Nephron (organoid): ENCODE data around the gene VWF.

Experiments
- H3K27ac Mint-ChIP-seq, 3 experiments: 2 replicates each; pipeline ENCODE4 v1.8.0; 2020; ENCODE audit warnings: mixed read lengths in 3 of 3, mild to moderate bottlenecking in 2 of 3, moderate library complexity in 1 of 3
- H3K27me3 Mint-ChIP-seq: 2 replicates; pipeline ENCODE4 v1.8.0; 2021; ENCODE audit warnings: low read depth, mild to moderate bottlenecking, moderate library complexity, mixed read lengths
- H3K36me3 Mint-ChIP-seq: 2 replicates; pipeline ENCODE4 v1.8.0; 2020; ENCODE audit warnings: low read depth, mixed read lengths
- H3K4me1 Mint-ChIP-seq: 2 replicates; pipeline ENCODE4 v1.8.0; 2020; ENCODE audit warnings: mixed read lengths
- H3K4me3 Mint-ChIP-seq, 3 experiments: 2 replicates each; pipeline ENCODE4 v1.8.0; 2020; ENCODE audit warnings: mild to moderate bottlenecking in 3 of 3, mixed read lengths in 3 of 3, moderate library complexity in 2 of 3
- H3K9me3 Mint-ChIP-seq: 2 replicates; pipeline ENCODE4 v1.8.0; 2020; ENCODE audit warnings: mixed read lengths
- CTCF ChIP-seq, 3 experiments: fragments of 200-600 bp; sonication (generic); IDR thresholded peaks; one replicate each; pipeline ENCODE4 v1.5.0; 2021; ENCODE audit warnings: antibody characterized with exemption in 3 of 3; ENCODE audit not compliant: unreplicated experiment in 3 of 3

VWF gene

GRCh38 chr12:6070472-6071257, 53.8 kb downstream of the VWF start:
- no peak for TF ChIP-seq CTCF (IDR thresholded peaks at IDR 0.05; ENCODE audit: unreplicated experiment in 3 of 3)
- Mint-ChIP-seq H3K36me3 (no peaks in the 10 kb centered on the region), H3K4me3 (no peak overlapping the region), H3K27ac (no peak overlapping the region), H3K9me3 (no peaks in the 10 kb centered on the region), H3K4me1 (peaks cover 20% of the 10 kb centered on the region), H3K27me3 (peaks cover 17% of the 10 kb centered on the region)

GRCh38 chr12:6069437-6070093, 54.9 kb downstream of the VWF start:
- no peak for TF ChIP-seq CTCF (IDR thresholded peaks at IDR 0.05; ENCODE audit: unreplicated experiment in 3 of 3)

GRCh38 chr12:6068227-6068626, 56.2 kb downstream of the VWF start:
- H3K27me3 Mint-ChIP-seq = peaks cover 23% of the 10 kb centered on the region
- TF ChIP-seq CTCF (IDR thresholded peaks at IDR 0.05; ENCODE audit: unreplicated experiment in 3 of 3) = no peak
- peak overlapping the region in 2 of 3 experiments; percentile 35 to 67 for H3K27ac Mint-ChIP-seq
- H3K9me3 Mint-ChIP-seq = no peaks in the 10 kb centered on the region
- no peak overlapping the region for H3K4me3 Mint-ChIP-seq
- peaks cover 14% of the 10 kb centered on the region for H3K4me1 Mint-ChIP-seq
- H3K36me3 Mint-ChIP-seq = no peaks in the 10 kb centered on the region

More at GRCh38 chr12:6069437-6070093, 54.9 kb downstream of the VWF start:
- Mint-ChIP-seq H3K4me3 (no peak overlapping the region), H3K27me3 (peaks cover 17% of the 10 kb centered on the region), H3K36me3 (no peaks in the 10 kb centered on the region), H3K4me1 (peaks cover 16% of the 10 kb centered on the region), H3K27ac (peak overlapping the region in 1 of 3 experiments; percentile 51), H3K9me3 (no peaks in the 10 kb centered on the region)

GRCh38 chr12:6067152-6067916, 57.1 kb downstream of the VWF start:
- H3K27me3 Mint-ChIP-seq = peaks cover 26% of the 10 kb centered on the region
- H3K9me3 Mint-ChIP-seq = no peaks in the 10 kb centered on the region
- TF ChIP-seq CTCF (IDR thresholded peaks at IDR 0.05; ENCODE audit: unreplicated experiment in 3 of 3) = peak; percentile 30 to 48 (median 34)
- H3K4me1 Mint-ChIP-seq = peaks cover 14% of the 10 kb centered on the region
- H3K27ac Mint-ChIP-seq = peak overlapping the region in 2 of 3 experiments; percentile 23 to 31
- H3K4me3 Mint-ChIP-seq = no peak overlapping the region
- H3K36me3 Mint-ChIP-seq = no peaks in the 10 kb centered on the region

GRCh38 chr12:6066651-6067050, 57.8 kb downstream of the VWF start:
- Mint-ChIP-seq H3K27me3 (peaks cover 26% of the 10 kb centered on the region), H3K36me3 (no peaks in the 10 kb centered on the region), H3K4me1 (peaks cover 21% of the 10 kb centered on the region), H3K9me3 (no peaks in the 10 kb centered on the region), H3K4me3 (no peak overlapping the region), H3K27ac (no peak overlapping the region)
- no peak for TF ChIP-seq CTCF (IDR thresholded peaks at IDR 0.05; ENCODE audit: unreplicated experiment in 3 of 3)
